Fibroblast of the aortic adventitia (primary cell): ENCODE data around the gene POLD1. TPM values are rescaled to one million over a fixed set of nuclear protein-coding genes. Genes with fewer than 3 reads are reported as not detected.

ENCODE experiments used
- DNase-seq: peaks from one replicate; pipeline ENCODE4 v3.0.0-alpha.2; 2010; ENCODE audit warnings: low read depth
- H3K4me3 ChIP-seq: 2 replicates; pipeline ENCODE4 v1.5.1; 2011; ENCODE audit warnings: low read depth, mild to moderate bottlenecking, control low read depth, low read length, moderate library complexity
- total RNA-seq: library from RNA; depleted of rRNA; stranded (reverse); fragments of >200 nt; gene quantifications from 2 replicates; pipeline ENCODE4 v1.2.3, GENCODE V29; 2012; ENCODE audit warnings: low replicate concordance
- TF ChIP-seq, protein P1 (sequence below): IDR thresholded peaks from 2 replicates; pipeline ENCODE4 v1.5.1; 2011; ENCODE audit warnings: mild to moderate bottlenecking, low read length, control low read depth, inconsistent platforms; ENCODE audit not compliant: insufficient read depth

The POLD1 gene
- total RNA-seq, 1 donor: 29.3 TPM

DNA sequence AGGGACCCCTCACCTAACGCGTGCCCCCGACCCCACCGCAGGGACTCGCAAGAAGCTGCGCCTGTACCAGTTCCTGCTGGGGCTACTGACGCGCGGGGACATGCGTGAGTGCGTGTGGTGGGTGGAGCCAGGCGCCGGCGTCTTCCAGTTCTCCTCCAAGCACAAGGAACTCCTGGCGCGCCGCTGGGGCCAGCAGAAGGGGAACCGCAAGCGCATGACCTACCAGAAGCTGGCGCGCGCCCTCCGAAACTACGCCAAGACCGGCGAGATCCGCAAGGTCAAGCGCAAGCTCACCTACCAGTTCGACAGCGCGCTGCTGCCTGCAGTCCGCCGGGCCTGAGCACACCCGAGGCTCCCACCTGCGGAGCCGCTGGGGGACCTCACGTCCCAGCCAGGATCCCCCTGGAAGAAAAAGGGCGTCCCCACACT, 43.9 kb downstream of the POLD1 start:
- H3K4me3 ChIP-seq: peak overlapping the region; percentile 28
- peak; percentile 73 for DNase-seq
- TF ChIP-seq, protein P1, sequence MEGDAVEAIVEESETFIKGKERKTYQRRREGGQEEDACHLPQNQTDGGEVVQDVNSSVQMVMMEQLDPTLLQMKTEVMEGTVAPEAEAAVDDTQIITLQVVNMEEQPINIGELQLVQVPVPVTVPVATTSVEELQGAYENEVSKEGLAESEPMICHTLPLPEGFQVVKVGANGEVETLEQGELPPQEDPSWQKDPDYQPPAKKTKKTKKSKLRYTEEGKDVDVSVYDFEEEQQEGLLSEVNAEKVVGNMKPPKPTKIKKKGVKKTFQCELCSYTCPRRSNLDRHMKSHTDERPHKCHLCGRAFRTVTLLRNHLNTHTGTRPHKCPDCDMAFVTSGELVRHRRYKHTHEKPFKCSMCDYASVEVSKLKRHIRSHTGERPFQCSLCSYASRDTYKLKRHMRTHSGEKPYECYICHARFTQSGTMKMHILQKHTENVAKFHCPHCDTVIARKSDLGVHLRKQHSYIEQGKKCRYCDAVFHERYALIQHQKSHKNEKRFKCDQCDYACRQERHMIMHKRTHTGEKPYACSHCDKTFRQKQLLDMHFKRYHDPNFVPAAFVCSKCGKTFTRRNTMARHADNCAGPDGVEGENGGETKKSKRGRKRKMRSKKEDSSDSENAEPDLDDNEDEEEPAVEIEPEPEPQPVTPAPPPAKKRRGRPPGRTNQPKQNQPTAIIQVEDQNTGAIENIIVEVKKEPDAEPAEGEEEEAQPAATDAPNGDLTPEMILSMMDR: no peak

DNA sequence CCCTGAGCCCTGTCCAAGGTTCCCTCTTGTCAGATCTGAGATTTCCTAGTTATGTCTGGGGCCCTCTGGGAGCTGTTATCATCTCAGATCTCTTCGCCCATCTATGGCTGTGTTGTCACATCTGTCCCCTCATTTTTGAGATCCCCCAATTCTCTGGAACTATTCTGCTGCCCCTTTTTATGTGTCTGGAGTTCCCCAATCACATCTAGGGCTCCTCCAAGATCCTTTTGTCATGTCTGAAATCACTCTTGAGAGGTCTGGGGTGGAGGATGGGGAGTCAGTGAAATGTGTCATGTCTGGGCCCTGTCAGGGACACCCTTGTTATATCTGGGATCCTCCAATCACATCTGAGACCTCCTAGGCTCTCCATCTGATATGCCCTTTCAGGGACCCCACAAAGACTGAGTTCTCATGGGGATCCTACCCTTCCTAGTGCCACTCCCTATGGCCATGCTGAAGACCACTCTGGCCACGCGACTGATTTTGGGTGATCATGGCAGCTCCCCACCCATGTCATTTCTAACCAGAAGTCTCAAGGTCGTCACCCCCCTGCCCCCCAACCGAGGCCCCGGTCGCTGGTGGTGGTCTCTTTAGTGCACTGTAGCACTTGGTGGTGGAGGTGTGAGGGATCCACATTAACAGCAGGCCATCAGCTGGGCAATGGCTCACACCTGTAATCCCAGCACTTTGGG, 44.8 kb downstream of the POLD1 start:
- no peak overlapping the region for H3K4me3 ChIP-seq
- DNase-seq: no peak
- TF ChIP-seq, protein P1: no peak

DNA sequence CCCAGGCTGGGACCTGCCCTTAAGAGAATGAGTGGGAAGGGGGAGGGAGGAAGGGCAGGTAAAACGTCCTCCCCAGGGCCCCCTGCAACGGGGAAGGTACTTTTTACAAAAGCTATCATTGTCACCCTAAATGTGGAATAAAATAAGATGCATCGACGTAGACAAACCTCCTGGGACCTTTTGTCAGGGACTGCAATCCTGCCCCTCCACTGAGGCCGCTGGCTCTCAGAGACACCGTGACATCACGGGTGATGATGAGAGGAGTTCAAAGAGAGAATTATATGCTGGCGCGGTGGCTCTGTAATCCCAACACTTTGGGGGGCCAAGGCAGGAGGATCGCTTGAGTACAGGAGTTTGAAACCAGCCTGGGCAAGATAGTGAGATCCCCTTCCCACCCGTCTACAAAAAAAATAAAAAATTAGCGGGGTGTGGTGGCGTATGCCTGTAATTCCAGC, 46.8 kb downstream of the POLD1 start:
- TF ChIP-seq, protein P1: no peak
- no peak for DNase-seq
- peak overlapping the region; percentile 69 for H3K4me3 ChIP-seq

DNA sequence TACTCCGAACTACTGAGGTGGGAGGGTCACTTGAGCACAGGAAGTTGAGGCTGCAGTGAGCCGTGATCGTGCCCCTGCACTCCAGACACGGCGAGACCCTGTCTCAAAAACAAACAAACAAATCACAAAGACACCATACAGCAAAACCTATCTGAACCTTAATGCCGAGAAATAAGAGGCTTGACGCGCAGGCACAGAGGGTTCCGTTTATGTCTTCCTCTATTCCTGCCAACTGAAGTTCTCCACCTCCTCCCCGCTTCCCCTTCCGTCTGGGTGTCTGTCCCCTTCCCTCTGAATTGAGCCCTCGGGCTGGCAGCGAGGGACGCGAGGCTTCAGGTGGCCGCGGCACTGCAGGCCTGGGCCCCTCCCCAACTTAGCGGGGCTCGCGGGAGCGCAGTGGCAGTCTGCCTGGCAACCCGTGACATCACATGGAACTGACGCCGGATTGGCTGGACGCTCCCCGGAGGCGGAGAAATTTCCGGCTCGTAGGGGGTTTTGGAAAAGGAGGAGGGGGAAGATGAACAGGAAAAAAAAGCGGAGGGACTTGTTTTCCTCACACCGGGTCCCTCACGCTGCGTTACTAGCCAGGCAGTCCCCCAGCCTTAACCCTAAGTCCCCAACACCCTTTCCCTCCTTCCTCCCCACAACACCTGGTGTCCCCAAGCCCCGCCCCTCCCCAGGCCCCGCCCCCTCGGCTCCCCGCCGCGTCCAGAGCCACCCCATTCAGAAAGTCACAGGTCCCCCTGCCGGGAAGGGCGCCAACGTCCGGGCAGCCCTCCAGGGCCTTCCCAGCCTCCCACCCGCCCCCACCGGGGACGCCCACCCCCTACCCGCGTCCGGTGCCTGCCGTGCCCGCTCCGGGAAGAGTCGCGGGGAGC, 47.4 kb downstream of the POLD1 start:
- H3K4me3 ChIP-seq: peak overlapping the region; percentile 69
- peak; percentile 67 for DNase-seq
- TF ChIP-seq, protein P1: no peak

DNA sequence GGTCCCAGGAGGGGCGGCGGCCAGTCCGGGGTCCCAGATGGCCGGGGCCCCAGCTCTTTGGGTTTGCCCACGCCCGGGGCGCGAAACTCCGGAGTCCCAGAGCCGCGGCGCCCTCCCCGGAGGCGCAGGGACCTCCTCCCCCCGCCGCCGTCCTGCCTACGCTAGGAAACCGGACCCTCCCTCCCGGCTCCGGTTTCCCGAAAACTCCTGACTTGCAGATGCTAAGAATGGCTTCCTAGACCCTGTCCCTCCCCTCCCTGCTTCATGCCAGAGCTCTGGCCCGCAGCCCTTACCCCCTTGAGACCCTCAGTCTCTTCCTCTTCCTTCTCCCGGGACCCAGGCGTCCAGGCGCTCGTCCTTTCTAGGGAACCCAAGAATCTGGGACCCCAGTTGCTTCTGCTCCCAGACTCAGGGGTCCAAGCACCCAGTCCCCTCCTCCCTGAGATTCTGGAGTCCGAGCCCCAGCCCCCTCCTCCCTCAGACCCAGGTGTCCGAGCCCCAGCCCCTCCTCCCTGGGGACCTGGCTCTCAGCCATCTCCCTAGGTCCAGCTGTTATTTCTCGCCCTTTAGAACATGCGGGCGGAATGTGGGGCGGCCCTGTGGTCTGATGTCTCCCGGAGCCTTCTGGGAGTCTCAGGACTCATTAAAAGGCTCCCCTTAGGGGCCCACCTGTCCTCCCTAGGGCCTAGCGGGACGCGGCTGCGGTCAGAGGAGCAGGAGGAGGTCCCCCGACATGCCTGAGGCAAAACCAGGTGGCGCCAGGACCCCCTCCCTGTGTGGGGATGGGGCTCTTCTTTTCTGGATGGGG, 48.3 kb downstream of the POLD1 start, which contains the start of gene MYBPC2:
Gene MYBPC2, plus strand, starts transcription at position 672 of the 808 bp plus-strand sequence. Its CDS starts 62 bp downstream, at position 734.
- TF ChIP-seq, protein P1: no peak
- no peak for DNase-seq
- peak within 1 kb of the TSS; percentile 69 for H3K4me3 ChIP-seq
